HG02759 (cell line): Measurements from ENCODE around the gene OR8D4.
"Not testable (repeated sequence)": the region's sequence is repeated elsewhere in the genome, so short reads cannot be mapped to it uniquely, and the experiment has no call there.

Experiments
- ATAC-seq: cut with Tn5 transposase; IDR thresholded peaks from one replicate; pipeline ENCODE4 v1.9.1; 2021; ENCODE audit warnings: mild to moderate bottlenecking, moderate library complexity; ENCODE audit not compliant: unreplicated experiment

Gene OR8D4

DNA sequence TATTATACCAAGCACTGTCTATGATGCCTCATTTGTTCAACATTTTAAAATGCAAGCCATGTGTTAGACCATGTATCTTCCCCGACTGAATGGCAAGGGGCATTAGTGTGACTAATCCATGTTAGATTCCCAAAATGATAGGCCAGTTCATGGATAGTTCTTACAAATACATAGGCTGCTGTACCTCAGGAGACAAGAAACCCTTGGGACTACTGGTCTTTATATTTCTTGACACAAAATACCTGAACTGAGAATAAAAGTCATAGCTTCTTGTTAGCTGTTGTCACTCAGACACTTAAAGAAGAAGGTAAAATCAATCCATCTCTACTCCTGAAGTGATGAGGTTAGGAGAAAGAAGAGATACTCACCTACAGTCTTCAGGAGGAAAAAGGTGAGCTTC, at the start of gene OR8D4:
Gene OR8D4, plus strand, starts transcription at position 301 of the 400 bp plus-strand sequence. CDS start 4,265 bp downstream, outside the sequence.
- no peak for ATAC-seq

DNA sequence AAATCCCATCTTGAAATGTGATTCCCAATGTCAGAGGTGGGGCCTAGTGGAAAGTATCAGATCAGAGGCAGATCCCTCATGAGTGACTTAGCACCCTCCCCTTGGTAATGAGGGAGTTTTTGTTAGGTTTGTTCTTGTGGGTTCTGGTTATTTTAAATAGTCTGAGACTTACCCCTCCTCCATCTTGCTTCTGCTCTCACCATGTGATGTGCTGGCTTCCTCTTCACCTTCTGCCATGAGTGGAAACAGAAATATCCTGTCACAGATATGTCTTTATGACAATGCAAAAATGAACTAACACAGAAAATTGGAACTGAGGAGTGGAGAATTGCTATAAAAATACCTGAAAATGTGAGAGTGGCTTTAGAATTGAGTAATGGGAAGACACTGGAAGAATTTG, 49.6 kb upstream of the OR8D4 start:
- no peak for ATAC-seq

DNA sequence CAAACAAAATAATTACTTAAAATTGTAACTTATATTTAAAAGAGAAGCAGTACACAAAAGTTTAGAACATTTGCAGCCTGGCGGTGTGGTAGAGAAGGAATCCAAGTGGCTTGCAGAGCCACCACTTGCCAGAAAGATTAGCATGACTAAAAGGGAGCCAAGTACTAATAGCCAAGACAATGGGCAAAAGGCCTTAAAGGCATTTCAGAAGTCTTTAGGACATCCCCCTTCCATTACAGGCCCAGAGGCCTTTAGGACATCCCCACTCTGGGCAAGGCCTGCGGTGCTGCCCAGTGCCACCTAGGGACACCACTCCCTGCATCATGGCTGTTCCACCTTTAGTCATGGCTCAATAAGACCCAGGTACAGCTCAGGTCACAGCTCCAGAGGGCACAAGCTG, 48.9 kb upstream of the OR8D4 start:
- no peak for ATAC-seq

DNA sequence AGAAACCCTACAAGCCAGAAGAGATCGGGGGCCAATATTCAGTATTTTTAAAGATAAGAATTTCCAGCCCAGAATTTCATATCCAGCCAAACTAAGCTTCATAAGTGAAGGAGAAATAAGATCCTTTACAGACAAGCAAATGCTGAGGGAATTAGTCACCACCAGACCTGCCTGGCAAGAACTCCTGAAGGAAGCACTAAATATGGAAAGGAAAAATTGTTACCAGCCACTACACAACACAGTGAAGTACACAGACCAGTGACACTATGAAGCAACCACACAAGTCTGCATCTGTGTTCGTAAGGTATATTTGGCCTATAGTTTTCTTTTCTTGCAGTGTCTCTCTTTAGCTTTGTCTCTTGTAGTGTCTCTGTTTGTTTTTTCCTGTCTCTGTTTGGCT, 45.5 kb upstream of the OR8D4 start:
- ATAC-seq: no peak

DNA sequence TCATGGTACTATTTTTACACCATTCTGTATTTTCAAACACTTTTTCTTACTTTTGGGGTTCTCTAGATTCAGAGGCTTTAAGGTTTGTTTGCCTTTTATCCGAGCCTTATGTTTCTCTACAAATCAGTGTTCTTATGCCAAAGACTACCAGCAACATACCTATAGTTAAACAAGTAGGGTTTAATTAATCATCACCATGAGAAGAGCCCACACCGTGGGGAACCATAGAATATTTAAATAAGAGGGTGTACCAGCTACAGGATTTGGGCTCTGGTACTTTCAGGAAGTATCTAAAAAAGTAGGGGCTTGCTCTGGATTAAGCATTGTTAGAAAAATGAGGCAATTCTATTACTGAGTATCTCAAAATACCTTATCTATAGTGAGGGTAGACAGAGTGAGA, 42.2 kb upstream of the OR8D4 start:
- no peak for ATAC-seq

DNA sequence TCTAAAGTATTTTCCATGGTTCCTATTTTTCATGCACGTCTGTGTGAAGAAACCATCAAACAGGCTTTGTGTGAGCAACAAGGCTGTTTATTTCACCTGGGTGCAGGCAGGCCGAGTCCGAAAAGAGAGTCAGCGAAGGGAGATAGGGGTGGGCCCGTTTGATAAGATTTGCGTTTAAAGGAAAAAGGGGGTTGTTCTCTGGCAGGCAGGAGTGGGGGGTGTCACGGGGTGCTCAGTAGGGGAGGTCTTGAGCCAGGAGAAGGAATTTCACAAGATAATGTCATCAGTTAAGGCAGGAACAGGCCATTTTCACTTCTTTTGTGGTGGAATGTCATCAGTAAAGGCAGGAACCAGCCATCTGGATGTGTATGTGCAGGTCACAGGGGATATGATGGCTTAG, 36.7 kb upstream of the OR8D4 start:
- ATAC-seq: not testable (repeated sequence)

DNA sequence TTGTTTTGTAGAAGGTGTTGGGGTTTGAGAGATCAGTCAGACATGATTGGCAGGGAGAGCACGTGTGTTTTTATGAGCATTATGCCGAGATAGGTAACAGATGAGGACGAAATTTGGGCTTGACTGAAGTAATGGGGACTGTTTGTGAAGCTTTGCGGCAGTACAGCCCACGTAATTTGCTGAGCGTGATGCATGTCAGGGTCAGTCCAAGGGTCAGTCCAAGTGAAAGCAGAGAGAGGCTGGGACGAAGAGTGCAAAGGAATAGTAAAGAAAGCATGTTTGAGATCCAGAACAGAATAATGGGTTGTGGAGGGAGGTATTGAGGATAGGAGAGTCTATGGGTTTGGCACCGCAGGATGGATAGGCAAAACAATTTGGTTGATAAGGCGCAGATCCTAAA, 34.2 kb upstream of the OR8D4 start:
- not testable (repeated sequence) for ATAC-seq

DNA sequence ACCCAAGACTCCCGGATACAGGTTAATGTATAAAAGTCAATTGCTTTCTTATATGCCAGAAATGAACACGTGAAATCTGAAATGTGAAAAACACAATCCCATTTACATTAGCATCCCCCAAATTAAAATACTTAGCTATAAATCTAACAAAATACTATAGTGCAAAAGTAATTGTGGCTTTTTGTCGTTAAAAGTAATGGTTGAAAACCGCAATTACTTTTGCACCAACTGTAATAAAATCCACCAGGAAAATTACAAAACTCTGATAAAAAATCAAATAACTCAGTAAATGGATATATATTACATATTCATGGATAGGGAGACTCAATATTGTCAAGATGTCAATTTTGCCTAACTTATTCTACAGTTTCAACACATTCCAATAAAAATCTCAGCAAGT, 21.1 kb upstream of the OR8D4 start:
- ATAC-seq: no peak

DNA sequence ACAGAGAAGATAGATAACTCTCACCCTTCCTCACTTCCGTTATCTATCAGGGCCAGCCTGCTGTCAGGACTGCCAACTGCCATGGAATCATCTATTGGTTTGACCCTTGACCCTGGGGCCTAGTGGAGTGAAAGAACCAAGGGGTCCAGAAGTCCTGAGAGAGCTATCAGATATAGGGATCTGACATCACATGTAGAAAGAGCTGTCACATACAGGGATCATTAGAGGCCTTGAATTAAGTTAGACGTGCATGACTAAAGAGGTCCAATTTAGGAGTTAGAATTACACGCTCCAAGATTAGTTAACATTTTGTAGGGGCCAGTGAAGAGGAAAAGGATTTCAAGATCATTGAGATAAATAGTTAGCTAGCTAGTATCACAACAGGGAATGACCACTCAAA, 16.4 kb upstream of the OR8D4 start, which contains the start of gene TMEM225:
Gene TMEM225, minus strand, starts transcription at position 101 of the 400 bp plus-strand sequence. CDS start 245 bp downstream, outside the sequence.
- ATAC-seq: no peak

DNA sequence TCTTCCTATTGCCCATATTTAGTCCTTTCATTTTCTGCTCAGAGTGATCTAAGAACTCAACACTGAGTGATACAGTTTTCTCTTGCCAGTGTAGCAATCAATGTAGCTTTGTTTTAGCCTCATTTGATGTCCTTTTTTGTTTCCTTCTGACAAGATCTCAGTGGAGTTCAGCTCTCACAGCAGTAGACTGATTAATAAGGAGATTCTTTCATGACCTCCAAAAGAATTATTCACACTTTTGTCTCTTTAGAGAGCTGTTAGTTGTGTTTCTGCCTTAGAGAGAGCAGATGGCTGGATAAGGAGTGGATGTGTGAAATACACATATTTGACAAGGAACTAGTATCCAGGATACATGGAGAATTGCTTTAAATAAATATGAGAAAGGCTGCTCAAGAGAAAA, 9.9 kb upstream of the OR8D4 start:
- no peak for ATAC-seq

DNA sequence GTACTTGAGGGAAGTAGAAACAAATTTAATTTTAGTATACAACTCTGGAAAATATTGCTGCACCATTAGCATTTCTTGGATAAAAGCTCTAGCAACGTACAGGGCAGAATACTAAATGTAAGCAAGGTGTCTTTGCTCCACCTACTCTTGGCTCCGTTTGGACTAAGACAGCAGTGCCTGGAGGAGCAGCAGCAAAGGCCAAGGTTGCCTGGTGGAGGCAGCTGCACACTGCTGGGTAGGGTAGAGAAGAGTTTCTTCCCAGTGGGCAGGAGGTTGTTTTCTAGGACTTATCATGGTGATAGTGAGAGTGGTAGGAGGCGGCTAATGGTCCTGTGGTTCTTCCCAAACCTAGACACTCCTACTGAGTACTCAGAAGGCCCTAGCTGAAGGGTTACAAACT, 2.2 kb upstream of the OR8D4 start:
- ATAC-seq: no peak

DNA sequence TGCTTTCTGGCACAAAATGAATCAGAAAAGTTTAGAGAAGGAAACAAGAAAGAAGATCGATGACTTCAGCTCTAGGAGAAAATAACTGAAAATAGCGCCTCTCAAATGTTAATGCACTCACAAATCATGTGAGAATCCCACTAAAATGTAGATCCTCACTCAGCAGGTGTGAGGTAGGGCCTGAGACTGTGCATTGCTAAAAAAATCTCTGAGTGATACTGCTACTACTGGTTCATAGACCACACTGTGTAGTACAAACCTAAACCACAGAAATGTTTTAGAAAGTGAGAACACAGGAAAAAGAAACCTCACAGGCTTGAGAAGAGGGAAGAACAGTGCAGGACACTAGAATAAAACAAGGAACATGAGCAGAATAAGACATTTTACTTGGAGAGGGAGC, 2.0 kb downstream of the OR8D4 start:
- ATAC-seq: no peak

DNA sequence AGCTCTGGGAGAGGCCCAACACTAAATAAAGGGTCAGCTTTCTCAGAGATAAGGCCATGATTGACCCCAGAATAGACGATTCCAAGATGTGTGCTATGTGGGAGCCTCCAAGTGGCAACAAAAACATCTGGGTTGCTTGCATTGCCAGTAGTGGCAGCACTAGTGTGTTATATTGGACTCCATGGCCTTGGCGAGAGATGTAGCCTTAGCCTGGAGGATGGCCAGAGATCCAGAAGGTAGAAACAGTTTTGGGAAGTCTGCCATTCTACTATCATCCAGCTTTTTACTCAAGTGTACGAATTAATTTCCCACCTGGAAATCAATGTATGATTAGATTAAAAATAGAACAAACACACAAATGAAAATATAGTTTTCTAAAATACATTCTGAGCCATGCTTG, 3.0 kb downstream of the OR8D4 start:
- no peak for ATAC-seq

DNA sequence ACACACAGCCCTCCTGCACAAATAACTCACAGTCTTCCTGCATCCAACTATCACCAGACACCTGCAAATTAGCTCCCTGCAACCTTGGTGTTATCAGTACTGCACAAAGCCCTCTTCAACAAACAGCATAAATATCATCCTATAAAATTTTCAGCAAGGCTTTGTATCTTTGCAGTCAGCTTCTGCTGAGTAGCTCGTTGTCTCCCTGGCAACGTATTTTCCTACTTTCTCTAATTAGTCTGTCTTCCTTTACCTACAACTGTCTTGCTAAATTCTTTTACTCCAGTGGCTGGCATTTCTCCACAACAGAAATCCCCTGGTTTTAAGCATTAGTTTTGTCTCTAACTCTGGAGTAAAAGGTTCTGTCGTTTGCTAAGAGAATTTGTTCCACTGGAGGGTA, 3.9 kb downstream of the OR8D4 start:
- no peak for ATAC-seq

DNA sequence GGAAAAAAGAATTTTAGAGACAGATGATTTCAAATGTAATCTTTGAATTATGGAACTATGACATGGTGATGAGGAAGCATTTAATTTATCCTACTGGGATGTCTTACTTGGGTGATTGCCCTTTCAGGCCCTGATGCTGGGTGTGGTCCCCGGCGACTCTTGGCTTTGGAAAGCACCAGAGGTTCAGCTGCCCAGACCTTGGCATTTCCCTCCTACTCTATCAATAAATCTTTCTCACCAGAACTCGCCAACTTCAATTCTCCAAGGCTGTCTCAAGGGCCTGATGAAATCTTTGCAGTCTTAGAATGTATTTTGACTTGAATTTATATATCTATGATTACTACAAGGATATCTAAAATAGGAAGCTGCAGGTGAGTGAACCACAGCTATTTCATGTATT, 19.0 kb downstream of the OR8D4 start:
- no peak for ATAC-seq

DNA sequence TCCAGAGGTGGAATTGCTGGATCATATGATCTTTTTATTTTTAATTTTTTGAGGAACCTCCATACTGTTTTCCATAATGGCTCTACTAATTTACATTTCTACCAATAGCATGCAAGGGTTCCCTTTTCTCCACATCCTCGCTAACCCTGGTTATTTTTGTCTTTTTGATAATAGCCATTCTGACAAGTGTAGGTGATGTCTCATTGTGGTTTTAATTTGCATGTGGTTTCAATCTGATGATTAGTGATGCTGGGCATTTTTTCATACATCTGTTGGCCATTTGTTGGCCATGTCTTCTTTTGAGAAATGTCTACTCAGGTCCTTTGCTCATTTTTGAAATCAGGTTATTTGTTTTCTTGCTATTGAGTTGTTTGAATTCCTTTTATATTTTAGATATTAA, 22.1 kb downstream of the OR8D4 start:
- no peak for ATAC-seq

DNA sequence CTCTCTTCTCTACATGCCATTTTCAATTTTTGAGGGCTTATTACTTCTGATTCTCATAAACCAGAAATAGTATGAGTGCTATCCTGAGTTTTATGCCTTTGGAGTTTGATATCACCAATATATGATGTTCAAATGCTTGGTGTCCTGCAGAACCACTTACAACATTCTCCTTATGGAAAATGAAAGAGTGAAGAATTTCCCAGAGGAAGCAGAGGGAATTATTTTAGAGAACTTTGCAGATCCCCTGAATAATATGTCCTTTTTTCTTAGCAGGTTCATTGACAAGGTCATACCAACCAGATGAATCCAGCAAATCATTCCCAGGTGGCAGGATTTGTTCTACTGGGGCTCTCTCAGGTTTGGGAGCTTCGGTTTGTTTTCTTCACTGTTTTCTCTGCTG, 37.4 kb downstream of the OR8D4 start, which contains the start of gene OR4D5:
Gene OR4D5, plus strand, starts transcription at position 301 of the 400 bp plus-strand sequence. Its CDS starts 0 bp downstream, at position 301.
- no peak for ATAC-seq

DNA sequence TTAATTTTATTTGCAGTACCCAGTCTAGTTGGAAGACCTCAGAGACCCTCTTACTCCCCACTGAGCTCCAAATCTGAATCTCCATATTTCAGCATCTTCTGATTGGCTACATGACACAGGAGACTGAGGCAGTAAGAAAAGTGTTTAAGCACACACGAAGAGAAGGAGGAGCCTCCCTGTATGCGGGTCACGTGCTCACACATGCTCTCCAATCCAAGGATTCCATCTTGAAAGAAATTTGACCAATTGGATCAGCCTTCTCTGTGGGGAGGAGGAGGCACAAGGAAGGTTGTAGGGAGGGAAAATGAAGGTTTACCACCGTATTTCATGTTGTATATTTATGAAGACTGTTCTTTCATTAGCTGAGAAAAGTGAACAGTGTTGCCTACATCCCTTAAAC, 40.4 kb downstream of the OR8D4 start:
- no peak for ATAC-seq

DNA sequence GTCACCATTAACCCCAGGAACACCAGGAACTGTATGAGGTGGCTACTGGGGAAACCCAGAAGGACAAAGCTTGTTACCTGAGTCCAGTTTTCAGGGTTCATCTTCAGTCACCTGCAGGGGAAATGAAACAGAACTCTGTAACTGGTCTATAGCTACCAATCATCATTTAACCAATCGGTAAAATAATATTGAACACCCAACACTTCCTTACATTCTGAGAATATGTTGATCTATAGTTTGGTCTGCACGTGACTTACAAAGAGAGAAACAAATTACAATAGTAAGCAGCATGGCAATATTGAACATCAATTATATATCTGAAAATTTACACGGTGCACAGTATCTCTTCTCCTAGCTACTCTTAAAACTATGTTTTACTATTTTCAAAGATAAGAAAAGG, 41.8 kb downstream of the OR8D4 start, which contains the start of gene OR6T1:
Gene OR6T1, minus strand, starts transcription at position 101 of the 400 bp plus-strand sequence. Its CDS starts 0 bp downstream, at position 101.
- no peak for ATAC-seq

DNA sequence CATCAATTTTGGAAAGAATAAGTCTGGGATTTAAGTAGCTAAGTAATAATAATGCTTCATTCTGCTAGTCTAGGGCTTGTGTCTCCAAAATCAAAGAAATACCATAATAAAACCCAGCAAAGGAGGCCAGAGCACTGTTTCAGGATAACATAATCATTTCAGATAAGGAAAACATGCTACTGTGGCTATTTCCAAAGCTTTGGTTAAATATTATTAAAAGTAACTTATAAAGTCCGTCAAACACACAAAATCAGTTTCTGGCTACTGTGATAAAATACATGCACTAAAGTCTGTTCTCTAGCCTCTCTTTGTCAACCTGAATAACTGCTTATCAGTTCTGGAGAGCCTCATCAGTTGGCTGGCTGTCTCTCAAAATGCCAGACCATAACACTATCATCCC, 43.2 kb downstream of the OR8D4 start:
- ATAC-seq: no peak

DNA sequence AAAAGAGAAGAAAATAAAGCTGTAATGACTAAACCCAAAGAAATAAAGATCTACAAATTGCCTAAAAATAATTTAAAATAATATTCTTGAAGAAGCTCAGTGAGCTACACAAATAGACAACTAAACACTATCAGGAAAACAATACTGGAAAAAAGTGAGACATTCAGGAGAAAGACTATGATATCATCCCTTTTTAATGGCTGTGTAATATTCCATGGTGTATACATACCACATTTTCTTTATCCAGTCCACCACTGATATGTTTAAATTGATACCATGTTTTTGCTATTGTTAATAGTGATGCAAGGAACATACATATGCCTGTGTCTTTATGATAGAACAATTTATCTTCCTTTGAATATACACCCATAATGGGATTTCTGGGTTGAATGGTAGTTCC, 54.8 kb downstream of the OR8D4 start:
- no peak for ATAC-seq
